Neuronal stem cell (in vitro differentiated cells): Measurements from ENCODE around the gene ANKRD33B.

ENCODE experiments used
- DNase-seq: peaks from one replicate; pipeline ENCODE4 v3.0.0-alpha.2; 2013; ENCODE audit warnings: low spot score
- H2AFZ ChIP-seq: one replicate; pipeline ENCODE4 v1.6.1; 2013; ENCODE audit warnings: mild to moderate bottlenecking, low read length, inconsistent platforms
- H2AK5ac ChIP-seq: 2 replicates; pipeline ENCODE4 v1.6.1; 2013; ENCODE audit warnings: low read depth, mild to moderate bottlenecking, inconsistent platforms, low read length, moderate library complexity, mixed read lengths
- H2BK120ac ChIP-seq: 2 replicates; pipeline ENCODE4 v1.6.1; 2013; ENCODE audit warnings: low read depth, mild to moderate bottlenecking, inconsistent platforms, low read length, moderate library complexity, mixed read lengths
- H2BK12ac ChIP-seq: one replicate; pipeline ENCODE4 v1.6.1; 2013; ENCODE audit warnings: low read length, inconsistent platforms
- H2BK15ac ChIP-seq: 2 replicates; pipeline ENCODE4 v1.6.1; 2013; ENCODE audit warnings: mild to moderate bottlenecking, low read length, inconsistent platforms, mixed read lengths
- H2BK5ac ChIP-seq: one replicate; pipeline ENCODE4 v1.6.1; 2013; ENCODE audit warnings: inconsistent platforms, mild to moderate bottlenecking, low read length, moderate library complexity
- H3K14ac ChIP-seq: one replicate; pipeline ENCODE4 v1.6.1; 2013; ENCODE audit warnings: low read length, inconsistent platforms
- H3K18ac ChIP-seq: 2 replicates; pipeline ENCODE4 v1.6.1; 2013; ENCODE audit warnings: low read length, inconsistent platforms
- H3K23ac ChIP-seq: 2 replicates; pipeline ENCODE4 v1.6.1; 2013; ENCODE audit warnings: low read depth, mild to moderate bottlenecking, mixed read lengths, low read length, inconsistent platforms; ENCODE audit not compliant: poor library complexity
- H3K27ac ChIP-seq: replicated peaks from 3 replicates; pipeline ENCODE4 v1.5.1; 2013; ENCODE audit warnings: low read length, inconsistent platforms
- H3K27me3 ChIP-seq, 3 experiments: 2 replicates each; pipeline ENCODE4 v1.6.1; 2013; ENCODE audit warnings: low read length in 3 of 3, mild to moderate bottlenecking in 2 of 3, inconsistent platforms in 1 of 3, low read depth in 1 of 3, mixed read lengths in 1 of 3, moderate library complexity in 1 of 3; ENCODE audit not compliant: control insufficient read depth in 3 of 3, insufficient read depth in 3 of 3
- H3K36me3 ChIP-seq, 2 donors: replicated peaks in 1 of 2; 2 replicates each; pipeline ENCODE4 v1.6.1; 2013; ENCODE audit warnings: low read length in 2 of 2; ENCODE audit not compliant: control insufficient read depth in 2 of 2, insufficient read depth in 2 of 2
- H3K4ac ChIP-seq: 2 replicates; pipeline ENCODE4 v1.6.1; 2013; ENCODE audit warnings: inconsistent platforms, mild to moderate bottlenecking, low read length, moderate library complexity
- H3K4me1 ChIP-seq, 2 donors: 1 replicate in 1 of 2; 2 replicates in 1 of 2; pipeline ENCODE4 v1.6.1; 2013; ENCODE audit warnings: low read length in 2 of 2, low read depth in 1 of 2; ENCODE audit not compliant: control insufficient read depth in 2 of 2, insufficient read depth in 1 of 2
- H3K4me2 ChIP-seq: one replicate; pipeline ENCODE4 v1.6.1; 2013; ENCODE audit warnings: mild to moderate bottlenecking, low read length, inconsistent platforms; ENCODE audit not compliant: insufficient read depth, poor library complexity, severe bottlenecking
- H3K4me3 ChIP-seq, 2 donors: 2 replicates each; pipeline ENCODE4 v1.5.1; 2013; ENCODE audit warnings: low read length in 2 of 2, mild to moderate bottlenecking in 2 of 2, inconsistent platforms in 1 of 2, moderate library complexity in 1 of 2
- H3K79me1 ChIP-seq: one replicate; pipeline ENCODE4 v1.6.1; 2013; ENCODE audit warnings: low read depth, mild to moderate bottlenecking, inconsistent platforms, low read length, moderate library complexity
- H3K9ac ChIP-seq: one replicate; pipeline ENCODE4 v1.6.1; 2013; ENCODE audit warnings: mild to moderate bottlenecking, low read depth, low read length, inconsistent platforms; ENCODE audit not compliant: poor library complexity
- H3K9me3 ChIP-seq, 2 donors: replicated peaks in 1 of 2; 2 replicates each; pipeline versions ENCODE3 to v1.6.1; 2013; ENCODE audit warnings: low read length in 2 of 2, mild to moderate bottlenecking in 2 of 2, inconsistent platforms in 1 of 2, low read depth in 1 of 2, mixed read lengths in 1 of 2, moderate library complexity in 1 of 2; ENCODE audit not compliant: control insufficient read depth in 2 of 2, insufficient read depth in 1 of 2
- H4K8ac ChIP-seq: one replicate; pipeline ENCODE4 v1.6.1; 2013; ENCODE audit warnings: low read depth, mild to moderate bottlenecking, inconsistent platforms, low read length, moderate library complexity
- H4K91ac ChIP-seq: one replicate; pipeline ENCODE4 v1.6.1; 2013; ENCODE audit warnings: low read length, low read depth, mild to moderate bottlenecking, inconsistent platforms; ENCODE audit not compliant: poor library complexity
- WGBS, 2 donors: extraction: QIAGEN DNeasy Blood & Tissue Kit; methylation state at CpG; one replicate each; pipeline ENCODE4 v1.1.7; 2013; ENCODE audit warnings: missing lambda C conversion rate in 2 of 2, mixed read lengths in 1 of 2; ENCODE audit not compliant: insufficient read length in 2 of 2, insufficient replicate concordance in 1 of 2; ENCODE audit errors: extremely low coverage in 2 of 2; 5-methylcytosine and 5-hydroxymethylcytosine counted together

Gene ANKRD33B

GRCh38 chr5:10689391-10690081 is 125.7 kb downstream of the ANKRD33B start:
- no peak overlapping the region for H2BK12ac ChIP-seq
- no peak overlapping the region for H3K14ac ChIP-seq
- no peak overlapping the region for H2AFZ ChIP-seq
- H2BK120ac ChIP-seq, result no peak overlapping the region
- H3K9me3 ChIP-seq, result peaks cover 0 to 8% of the 10 kb centered on the region in 2 donors
- no peak overlapping the region for H3K9ac ChIP-seq
- peak overlapping the region; percentile 62 for H3K18ac ChIP-seq
- H3K27ac ChIP-seq, result no peak overlapping the region
- peak; percentile 33 for DNase-seq
- no peak overlapping the region for H3K4me2 ChIP-seq
- H3K4me1 ChIP-seq, result peaks cover 0 to 2% of the 10 kb centered on the region in 2 donors
- H3K27me3 ChIP-seq, result no peaks in the 10 kb centered on the region
- H2BK5ac ChIP-seq, result no peak overlapping the region
- H2AK5ac ChIP-seq, result no peak overlapping the region
- H3K4me3 ChIP-seq, result peak overlapping the region in 1 of 2 donors; percentile 9
- no peak overlapping the region for H4K91ac ChIP-seq
- no peak overlapping the region for H3K4ac ChIP-seq
- H4K8ac ChIP-seq, result no peak overlapping the region
- no peaks in the 10 kb centered on the region for H3K36me3 ChIP-seq
- H3K79me1 ChIP-seq, result peaks cover 4% of the 10 kb centered on the region
- WGBS, 2 donors, result no CpG with 5 or more reads among the region's 11 CpGs
- no peak overlapping the region for H2BK15ac ChIP-seq
- no peak overlapping the region for H3K23ac ChIP-seq

DNA sequence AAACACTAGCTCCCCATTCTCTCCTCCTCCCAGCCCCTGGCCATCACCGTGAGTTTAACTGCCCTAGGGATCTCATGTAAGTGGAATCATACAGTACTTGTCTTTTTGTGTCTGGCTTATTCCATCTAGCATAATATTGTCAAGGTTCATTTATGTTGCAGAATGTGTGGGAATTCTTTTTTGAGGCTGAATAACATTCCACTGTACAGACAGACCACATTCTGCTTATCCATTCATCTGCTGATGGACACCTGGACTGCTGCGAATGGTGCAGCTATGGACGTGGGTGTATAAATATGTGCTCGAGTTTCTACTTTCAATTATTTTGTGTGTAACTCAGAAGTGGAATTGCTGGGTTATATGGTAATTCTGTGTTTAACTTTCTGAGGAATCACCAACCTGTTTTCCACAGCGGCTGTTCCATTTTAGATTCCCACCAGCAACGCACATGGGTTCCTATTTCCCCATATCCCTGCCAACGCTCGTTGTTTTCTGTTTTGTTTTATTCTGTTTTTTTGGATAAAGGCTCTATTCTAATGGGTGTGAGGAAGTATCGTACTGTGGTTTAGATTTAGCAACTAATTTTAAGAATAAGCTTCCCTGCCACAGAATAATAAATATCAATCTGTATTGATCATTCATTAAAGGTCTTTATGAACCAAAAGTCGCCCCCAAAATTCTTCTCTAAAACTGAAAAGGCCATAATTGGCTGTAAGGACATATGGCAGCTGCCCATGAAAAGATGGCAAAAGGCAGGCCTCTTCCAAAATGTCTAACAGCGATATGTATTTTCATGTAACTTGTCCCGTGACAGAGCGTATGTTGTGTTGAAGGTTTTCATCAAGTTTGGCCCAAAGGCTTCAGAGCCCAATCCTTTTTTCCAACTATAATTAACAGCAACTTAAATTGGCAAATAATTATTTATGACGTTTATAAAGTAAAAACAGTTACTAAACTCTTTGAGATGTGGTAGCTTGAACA is 126.9 kb downstream of the ANKRD33B start:
- Histone ChIP-seq H3K27ac (no peak overlapping the region), H3K79me1 (peaks cover 5% of the 10 kb centered on the region)
- DNase-seq, result no peak

DNA sequence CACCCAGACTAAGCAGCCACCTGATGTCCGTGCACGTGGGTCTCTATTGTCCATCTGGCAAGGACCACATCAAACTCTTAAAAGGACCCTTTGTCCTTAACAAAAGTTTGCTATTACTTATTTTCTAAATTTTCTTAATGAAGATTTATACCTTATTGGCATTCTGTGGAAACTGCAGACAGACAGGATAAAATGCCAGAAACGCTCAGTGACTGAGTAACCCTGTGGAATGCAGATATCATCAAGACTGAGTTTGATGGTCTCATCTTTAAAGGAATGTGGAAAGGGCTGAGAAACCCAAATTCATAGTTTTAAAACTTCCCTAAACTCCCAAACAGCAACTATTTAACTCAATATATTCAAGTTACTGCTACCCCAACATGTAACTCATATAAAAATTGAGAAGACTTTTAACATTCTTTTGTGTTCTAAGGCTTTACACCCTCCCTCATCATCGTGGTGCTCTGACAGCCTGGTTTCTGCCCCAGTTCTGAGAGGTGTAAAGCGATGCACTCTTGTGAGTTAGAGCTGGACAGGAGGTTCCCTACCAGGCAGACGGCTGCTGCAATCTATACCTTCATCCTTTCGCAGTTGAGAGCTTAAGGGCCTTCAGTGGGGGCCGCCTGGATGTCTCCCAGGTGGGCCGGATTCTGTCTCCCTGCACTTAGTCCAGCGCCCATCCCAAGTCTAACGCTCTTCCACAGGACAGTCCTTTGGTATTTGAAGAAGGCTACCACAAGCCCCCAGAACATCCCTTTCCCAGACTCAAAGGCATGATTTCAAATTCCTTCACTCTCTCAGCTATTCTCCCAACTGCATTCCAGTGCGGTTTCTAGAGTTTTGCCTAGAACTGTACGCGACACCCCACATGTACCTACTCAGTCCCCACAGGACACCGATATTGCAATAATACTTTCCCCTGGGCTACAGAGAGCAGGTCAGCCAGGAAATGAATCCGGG is 128.2 kb downstream of the ANKRD33B start:
- Histone ChIP-seq H3K14ac (no peak overlapping the region), H2BK5ac (no peak overlapping the region), H4K91ac (no peak overlapping the region), H3K27ac (no peak overlapping the region), H3K79me1 (peaks cover 5% of the 10 kb centered on the region), H3K23ac (no peak overlapping the region), H3K18ac (no peak overlapping the region), H3K4me1 (peaks cover 0 to 2% of the 10 kb centered on the region in 2 donors), H3K4me3 (no peak overlapping the region), H2BK15ac (no peak overlapping the region), H2BK120ac (no peak overlapping the region), H2BK12ac (no peak overlapping the region), H3K9ac (no peak overlapping the region), H4K8ac (no peak overlapping the region), H2AFZ (no peak overlapping the region), H3K4me2 (no peak overlapping the region), H2AK5ac (no peak overlapping the region), H3K36me3 (no peaks in the 10 kb centered on the region), H3K9me3 (peaks cover 0 to 4% of the 10 kb centered on the region in 2 donors), H3K27me3 (no peaks in the 10 kb centered on the region), H3K4ac (no peak overlapping the region)
- WGBS, 2 donors, result no CpG with 5 or more reads among the region's 16 CpGs
- DNase-seq, result no peak

More for the DNA sequence above, 126.9 kb downstream of the ANKRD33B start:
- H2BK5ac ChIP-seq, result no peak overlapping the region
- H3K27me3 ChIP-seq, result no peaks in the 10 kb centered on the region
- H2BK15ac ChIP-seq, result no peak overlapping the region
- H3K4ac ChIP-seq, result no peak overlapping the region
- no peak overlapping the region for H2BK120ac ChIP-seq
- no peak overlapping the region for H4K91ac ChIP-seq
- H3K4me3 ChIP-seq, result no peak overlapping the region
- H3K9me3 ChIP-seq, result peaks cover 0 to 8% of the 10 kb centered on the region in 2 donors
- no peak overlapping the region for H2BK12ac ChIP-seq
- no CpG with 5 or more reads among the region's 14 CpGs for WGBS, 2 donors
- H3K36me3 ChIP-seq, result no peaks in the 10 kb centered on the region
- no peak overlapping the region for H3K9ac ChIP-seq
- no peak overlapping the region for H4K8ac ChIP-seq
- no peak overlapping the region for H3K4me2 ChIP-seq
- H2AFZ ChIP-seq, result no peak overlapping the region
- peaks cover 0 to 2% of the 10 kb centered on the region in 2 donors for H3K4me1 ChIP-seq
- no peak overlapping the region for H3K14ac ChIP-seq
- H3K23ac ChIP-seq, result no peak overlapping the region
- H2AK5ac ChIP-seq, result no peak overlapping the region
- no peak overlapping the region for H3K18ac ChIP-seq
